H1 (cell line): Measurements from ENCODE around the gene TXNIP. TPM values are rescaled to one million over a fixed set of nuclear protein-coding genes. Genes with fewer than 3 reads are reported as not detected.
A peak's percentile ranks its signal among the peaks of the same experiment; 100 is the strongest.

ENCODE experiments used
- ATF3 ChIP-seq: IDR thresholded peaks from 2 replicates; pipeline ENCODE4 v1.6.1; 2011; ENCODE audit warnings: low read depth, mild to moderate bottlenecking, low read length; ENCODE audit not compliant: insufficient read depth
- CREB1 ChIP-seq: IDR thresholded peaks from 2 replicates; pipeline ENCODE4 v1.6.1; 2012; ENCODE audit warnings: inconsistent platforms
- POLR2AphosphoS5 ChIP-seq: IDR thresholded peaks from 2 replicates; pipeline ENCODE4 v1.6.1; 2011; ENCODE audit warnings: low read depth, low read length
- SAP30 ChIP-seq: fragments of 300-600 bp; sonication (generic); IDR thresholded peaks from 2 replicates; pipeline ENCODE4 v1.7.1; 2012; ENCODE audit warnings: low read length, moderate library complexity, mild to moderate bottlenecking, inconsistent platforms; ENCODE audit not compliant: insufficient read depth, insufficient replicate concordance
- polyA plus RNA-seq, 7 experiments: library from polyadenylated mRNA; depleted of rRNA in 3 of 7; stranded (reverse) in 5 of 7; unstranded in 2 of 7; fragments of >200 nt in 5 of 7; fragments of 200-250 nt in 2 of 7; gene quantifications; 1 replicate in 5 of 7; 2 replicates in 1 of 7; 4 replicates in 1 of 7; pipeline versions ENCODE4 v1.2.1 to v1.2.3, GENCODE V29; 2011 to 2013; ENCODE audit warnings: missing spikeins in 2 of 7, mixed read lengths in 2 of 7
- total RNA-seq: library from RNA; stranded (reverse); fragmentation: NEBNext Ultra II Directional; extraction: Animal tissue kit (Norgen Biotek cat#: 25700); gene quantifications from 2 replicates; pipeline ENCODE4 v1.2.1, GENCODE V29; 2021
- TF ChIP-seq, protein P1 (sequence below): fragments of 300-600 bp; sonication (generic); IDR thresholded peaks from 2 replicates; pipeline ENCODE4 v1.7.1; 2012; ENCODE audit warnings: low read length, moderate library complexity, mild to moderate bottlenecking, inconsistent platforms; ENCODE audit not compliant: insufficient replicate concordance

The TXNIP gene
- total and polyA plus RNA-seq, 2 of the 8 experiments (the other 6 are each of a cell fraction or from before 2014, with no cell fraction given) = 12.3 to 56.8 TPM

DNA sequence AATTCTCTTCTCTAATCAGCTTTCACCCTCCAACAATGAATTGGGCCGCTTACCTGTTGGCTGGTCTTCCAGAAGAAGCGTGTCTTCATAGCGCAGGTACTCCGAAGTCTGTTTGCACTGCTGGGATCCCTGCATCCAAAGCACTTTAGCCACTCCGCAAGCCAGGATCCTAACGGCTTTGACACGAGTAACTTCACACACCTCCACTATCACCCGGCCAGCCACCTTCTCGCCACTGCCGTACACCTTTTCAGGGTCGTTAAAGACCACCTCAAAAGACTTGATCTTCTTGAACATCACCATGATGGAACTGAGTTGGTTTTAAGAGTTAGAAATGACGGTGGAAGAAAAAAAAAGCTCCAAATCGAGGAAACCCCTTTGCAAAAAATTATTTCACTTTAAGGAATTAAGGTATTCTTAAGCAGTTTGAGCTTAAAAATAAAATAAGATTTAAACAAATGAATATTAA is 381 bp downstream of the TXNIP start (continued):
- TF ChIP-seq, protein P1, sequence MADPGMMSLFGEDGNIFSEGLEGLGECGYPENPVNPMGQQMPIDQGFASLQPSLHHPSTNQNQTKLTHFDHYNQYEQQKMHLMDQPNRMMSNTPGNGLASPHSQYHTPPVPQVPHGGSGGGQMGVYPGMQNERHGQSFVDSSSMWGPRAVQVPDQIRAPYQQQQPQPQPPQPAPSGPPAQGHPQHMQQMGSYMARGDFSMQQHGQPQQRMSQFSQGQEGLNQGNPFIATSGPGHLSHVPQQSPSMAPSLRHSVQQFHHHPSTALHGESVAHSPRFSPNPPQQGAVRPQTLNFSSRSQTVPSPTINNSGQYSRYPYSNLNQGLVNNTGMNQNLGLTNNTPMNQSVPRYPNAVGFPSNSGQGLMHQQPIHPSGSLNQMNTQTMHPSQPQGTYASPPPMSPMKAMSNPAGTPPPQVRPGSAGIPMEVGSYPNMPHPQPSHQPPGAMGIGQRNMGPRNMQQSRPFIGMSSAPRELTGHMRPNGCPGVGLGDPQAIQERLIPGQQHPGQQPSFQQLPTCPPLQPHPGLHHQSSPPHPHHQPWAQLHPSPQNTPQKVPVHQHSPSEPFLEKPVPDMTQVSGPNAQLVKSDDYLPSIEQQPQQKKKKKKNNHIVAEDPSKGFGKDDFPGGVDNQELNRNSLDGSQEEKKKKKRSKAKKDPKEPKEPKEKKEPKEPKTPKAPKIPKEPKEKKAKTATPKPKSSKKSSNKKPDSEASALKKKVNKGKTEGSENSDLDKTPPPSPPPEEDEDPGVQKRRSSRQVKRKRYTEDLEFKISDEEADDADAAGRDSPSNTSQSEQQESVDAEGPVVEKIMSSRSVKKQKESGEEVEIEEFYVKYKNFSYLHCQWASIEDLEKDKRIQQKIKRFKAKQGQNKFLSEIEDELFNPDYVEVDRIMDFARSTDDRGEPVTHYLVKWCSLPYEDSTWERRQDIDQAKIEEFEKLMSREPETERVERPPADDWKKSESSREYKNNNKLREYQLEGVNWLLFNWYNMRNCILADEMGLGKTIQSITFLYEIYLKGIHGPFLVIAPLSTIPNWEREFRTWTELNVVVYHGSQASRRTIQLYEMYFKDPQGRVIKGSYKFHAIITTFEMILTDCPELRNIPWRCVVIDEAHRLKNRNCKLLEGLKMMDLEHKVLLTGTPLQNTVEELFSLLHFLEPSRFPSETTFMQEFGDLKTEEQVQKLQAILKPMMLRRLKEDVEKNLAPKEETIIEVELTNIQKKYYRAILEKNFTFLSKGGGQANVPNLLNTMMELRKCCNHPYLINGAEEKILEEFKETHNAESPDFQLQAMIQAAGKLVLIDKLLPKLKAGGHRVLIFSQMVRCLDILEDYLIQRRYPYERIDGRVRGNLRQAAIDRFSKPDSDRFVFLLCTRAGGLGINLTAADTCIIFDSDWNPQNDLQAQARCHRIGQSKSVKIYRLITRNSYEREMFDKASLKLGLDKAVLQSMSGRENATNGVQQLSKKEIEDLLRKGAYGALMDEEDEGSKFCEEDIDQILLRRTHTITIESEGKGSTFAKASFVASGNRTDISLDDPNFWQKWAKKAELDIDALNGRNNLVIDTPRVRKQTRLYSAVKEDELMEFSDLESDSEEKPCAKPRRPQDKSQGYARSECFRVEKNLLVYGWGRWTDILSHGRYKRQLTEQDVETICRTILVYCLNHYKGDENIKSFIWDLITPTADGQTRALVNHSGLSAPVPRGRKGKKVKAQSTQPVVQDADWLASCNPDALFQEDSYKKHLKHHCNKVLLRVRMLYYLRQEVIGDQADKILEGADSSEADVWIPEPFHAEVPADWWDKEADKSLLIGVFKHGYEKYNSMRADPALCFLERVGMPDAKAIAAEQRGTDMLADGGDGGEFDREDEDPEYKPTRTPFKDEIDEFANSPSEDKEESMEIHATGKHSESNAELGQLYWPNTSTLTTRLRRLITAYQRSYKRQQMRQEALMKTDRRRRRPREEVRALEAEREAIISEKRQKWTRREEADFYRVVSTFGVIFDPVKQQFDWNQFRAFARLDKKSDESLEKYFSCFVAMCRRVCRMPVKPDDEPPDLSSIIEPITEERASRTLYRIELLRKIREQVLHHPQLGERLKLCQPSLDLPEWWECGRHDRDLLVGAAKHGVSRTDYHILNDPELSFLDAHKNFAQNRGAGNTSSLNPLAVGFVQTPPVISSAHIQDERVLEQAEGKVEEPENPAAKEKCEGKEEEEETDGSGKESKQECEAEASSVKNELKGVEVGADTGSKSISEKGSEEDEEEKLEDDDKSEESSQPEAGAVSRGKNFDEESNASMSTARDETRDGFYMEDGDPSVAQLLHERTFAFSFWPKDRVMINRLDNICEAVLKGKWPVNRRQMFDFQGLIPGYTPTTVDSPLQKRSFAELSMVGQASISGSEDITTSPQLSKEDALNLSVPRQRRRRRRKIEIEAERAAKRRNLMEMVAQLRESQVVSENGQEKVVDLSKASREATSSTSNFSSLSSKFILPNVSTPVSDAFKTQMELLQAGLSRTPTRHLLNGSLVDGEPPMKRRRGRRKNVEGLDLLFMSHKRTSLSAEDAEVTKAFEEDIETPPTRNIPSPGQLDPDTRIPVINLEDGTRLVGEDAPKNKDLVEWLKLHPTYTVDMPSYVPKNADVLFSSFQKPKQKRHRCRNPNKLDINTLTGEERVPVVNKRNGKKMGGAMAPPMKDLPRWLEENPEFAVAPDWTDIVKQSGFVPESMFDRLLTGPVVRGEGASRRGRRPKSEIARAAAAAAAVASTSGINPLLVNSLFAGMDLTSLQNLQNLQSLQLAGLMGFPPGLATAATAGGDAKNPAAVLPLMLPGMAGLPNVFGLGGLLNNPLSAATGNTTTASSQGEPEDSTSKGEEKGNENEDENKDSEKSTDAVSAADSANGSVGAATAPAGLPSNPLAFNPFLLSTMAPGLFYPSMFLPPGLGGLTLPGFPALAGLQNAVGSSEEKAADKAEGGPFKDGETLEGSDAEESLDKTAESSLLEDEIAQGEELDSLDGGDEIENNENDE = peak; percentile 75
- TF ChIP-seq CREB1 (no peak), POLR2AphosphoS5 (peak; percentile 23; the same call in 1 of the 2 replicates), ATF3 (no peak), SAP30 (peak; percentile 75)
